Activated naive CD8-positive, alpha-beta T cell treated with anti-CD3 and anti-CD28 coated beads, Interleukin-2, amount 50 U/mL, for 24 hours (primary cell): ENCODE data around the gene TRABD2B.

ENCODE experiments used
- ATAC-seq: fragments of 150-1000 bp; cut with Tn5 transposase; one replicate; pipeline ENCODE4 v1.10.0; 2021
- DNase-seq: peaks from one replicate; pipeline ENCODE4 v3.0.0; 2021
- H3K27ac Mint-ChIP-seq: one replicate; pipeline ENCODE4 v1.8.0; 2021; ENCODE audit warnings: mild to moderate bottlenecking, mixed read lengths
- H3K27me3 Mint-ChIP-seq: one replicate; pipeline ENCODE4 v1.8.0; 2021; ENCODE audit warnings: mixed read lengths
- H3K36me3 Mint-ChIP-seq: one replicate; pipeline ENCODE4 v1.8.0; 2021; ENCODE audit warnings: low read depth, mixed read lengths
- H3K4me1 Mint-ChIP-seq: one replicate; pipeline ENCODE4 v1.8.0; 2021; ENCODE audit warnings: mixed read lengths
- H3K4me3 Mint-ChIP-seq: one replicate; pipeline ENCODE4 v1.8.0; 2021; ENCODE audit warnings: mild to moderate bottlenecking, moderate library complexity, mixed read lengths
- H3K9me3 Mint-ChIP-seq: one replicate; pipeline ENCODE4 v1.8.0; 2021; ENCODE audit warnings: mixed read lengths

The TRABD2B gene

DNA sequence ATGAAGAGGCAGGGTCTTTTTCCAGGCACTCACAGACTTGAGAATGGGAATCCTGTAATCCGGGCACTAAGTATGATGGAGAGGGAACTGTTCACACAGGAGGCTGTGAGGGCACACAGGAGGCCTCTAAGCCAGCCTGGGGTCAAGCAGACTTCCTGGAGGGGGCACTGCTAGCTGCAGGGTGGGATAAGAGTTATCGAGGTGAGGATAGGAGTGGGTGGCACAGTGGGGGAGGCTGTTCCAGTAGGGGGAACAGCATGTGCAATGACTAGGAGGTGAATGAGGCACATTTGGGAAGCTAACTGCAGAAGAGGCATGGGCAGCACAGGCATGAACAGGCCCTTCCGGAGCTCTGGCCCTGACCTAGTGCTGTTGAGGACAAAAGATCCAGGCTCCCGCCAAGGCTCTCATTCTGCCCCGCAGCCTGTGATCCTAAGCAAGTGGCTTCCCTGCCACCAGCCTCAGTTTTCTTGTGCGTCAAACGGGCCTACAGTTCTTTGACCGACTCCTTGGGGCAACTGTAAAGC, 216.7 kb downstream of the TRABD2B start:
- ATAC-seq = no peak
- no peaks in the 10 kb centered on the region for H3K4me1 Mint-ChIP-seq
- H3K4me3 Mint-ChIP-seq = no peak overlapping the region
- no peaks in the 10 kb centered on the region for H3K9me3 Mint-ChIP-seq
- no peak overlapping the region for H3K27ac Mint-ChIP-seq
- no peaks in the 10 kb centered on the region for H3K27me3 Mint-ChIP-seq
- no peak for DNase-seq
- H3K36me3 Mint-ChIP-seq = no peaks in the 10 kb centered on the region

DNA sequence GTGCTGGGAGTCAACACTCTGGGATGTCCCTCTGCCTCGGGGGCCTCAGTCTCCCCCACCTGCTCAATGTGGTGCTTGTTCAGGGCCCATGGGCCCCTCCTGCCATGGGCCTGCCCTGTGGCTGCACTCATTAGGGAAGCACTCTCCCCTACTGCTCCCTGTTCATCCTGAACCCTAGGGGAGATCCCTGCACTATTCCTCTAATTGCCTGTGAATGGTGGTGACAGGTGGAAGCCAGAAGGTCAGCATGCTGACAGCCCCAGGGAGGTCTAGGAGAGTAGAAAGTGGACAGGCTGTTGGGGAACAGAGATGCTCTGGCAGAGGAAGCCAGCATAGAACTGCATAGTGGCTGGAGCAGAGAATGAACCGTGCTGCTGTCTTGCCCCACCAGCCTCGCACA, 217.6 kb downstream of the TRABD2B start:
- DNase-seq = no peak
- Mint-ChIP-seq H3K9me3 (no peaks in the 10 kb centered on the region), H3K27ac (no peak overlapping the region), H3K36me3 (no peaks in the 10 kb centered on the region), H3K27me3 (no peaks in the 10 kb centered on the region), H3K4me3 (no peak overlapping the region), H3K4me1 (no peaks in the 10 kb centered on the region)
- ATAC-seq = no peak

DNA sequence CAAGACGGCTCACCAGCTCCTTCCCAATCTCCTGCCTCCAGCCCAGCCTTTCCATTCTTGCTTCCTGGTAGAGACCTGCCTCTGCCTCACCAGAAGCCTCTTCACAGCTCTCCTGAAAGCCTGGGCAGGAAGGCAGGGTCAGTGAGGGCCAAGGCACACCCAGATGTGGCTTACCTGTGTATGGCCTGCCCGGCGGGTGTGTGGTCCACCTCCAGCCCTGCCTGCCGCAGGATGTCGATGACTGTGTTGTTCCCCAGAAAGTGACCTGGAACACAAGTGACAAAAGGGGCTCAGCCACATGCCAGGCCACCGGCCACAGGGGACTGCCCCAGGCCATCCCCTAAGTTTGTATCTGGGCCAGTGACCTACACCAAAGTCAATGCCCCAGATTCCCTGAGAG, 218.9 kb downstream of the TRABD2B start:
- Mint-ChIP-seq H3K27me3 (no peaks in the 10 kb centered on the region), H3K4me3 (no peak overlapping the region), H3K4me1 (no peaks in the 10 kb centered on the region), H3K36me3 (no peaks in the 10 kb centered on the region), H3K9me3 (no peaks in the 10 kb centered on the region), H3K27ac (no peak overlapping the region)
- ATAC-seq (no peak), DNase-seq (no peak)

DNA sequence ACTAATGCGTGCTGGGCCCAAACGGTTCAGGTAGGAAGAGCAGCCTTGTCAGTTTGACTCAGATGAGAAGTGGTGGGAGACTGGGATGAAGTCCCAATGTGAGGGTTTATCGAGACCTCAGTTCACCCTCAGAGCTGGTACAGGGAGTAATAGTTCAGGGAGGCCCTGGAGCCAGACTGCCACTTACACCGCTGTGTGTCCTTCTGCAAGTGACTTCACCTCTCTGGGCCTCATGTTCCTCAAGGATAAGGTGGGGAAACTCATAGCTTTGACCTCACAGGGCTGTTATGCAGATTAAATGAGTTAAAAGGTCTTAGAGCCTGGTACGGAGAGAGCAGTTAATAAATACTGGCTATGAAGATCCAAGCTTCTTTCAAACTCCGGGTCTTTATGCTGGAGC, 219.9 kb downstream of the TRABD2B start:
- H3K4me3 Mint-ChIP-seq = no peak overlapping the region
- no peaks in the 10 kb centered on the region for H3K36me3 Mint-ChIP-seq
- DNase-seq (no peak), ATAC-seq (no peak)
- no peaks in the 10 kb centered on the region for H3K4me1 Mint-ChIP-seq
- H3K9me3 Mint-ChIP-seq = no peaks in the 10 kb centered on the region
- no peaks in the 10 kb centered on the region for H3K27me3 Mint-ChIP-seq
- no peak overlapping the region for H3K27ac Mint-ChIP-seq

DNA sequence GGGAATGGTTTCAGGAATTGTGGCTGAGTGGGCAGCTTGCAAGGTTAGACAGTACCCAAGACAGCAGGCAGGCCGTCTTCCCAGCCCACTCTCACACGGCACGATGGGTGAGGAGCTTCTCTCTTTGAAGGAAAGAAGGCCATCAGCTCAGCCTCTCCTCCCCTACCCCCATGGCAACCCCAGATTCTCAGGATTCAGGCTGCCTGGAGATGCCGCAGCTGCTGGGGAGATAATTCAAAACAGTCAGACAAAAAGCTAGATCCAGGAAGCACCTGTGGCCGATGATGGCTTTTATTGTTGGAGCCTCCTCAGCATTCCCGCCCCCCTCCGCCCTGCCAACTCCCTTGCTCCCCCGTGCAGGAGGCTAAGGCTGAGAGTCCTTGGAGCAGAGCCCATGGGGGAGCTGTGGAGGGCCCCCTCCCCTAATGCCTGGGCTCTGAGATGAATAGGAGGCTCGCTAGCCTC, 220.5 kb downstream of the TRABD2B start:
- no peaks in the 10 kb centered on the region for H3K9me3 Mint-ChIP-seq
- H3K4me1 Mint-ChIP-seq = no peaks in the 10 kb centered on the region
- no peak overlapping the region for H3K27ac Mint-ChIP-seq
- no peak overlapping the region for H3K4me3 Mint-ChIP-seq
- no peaks in the 10 kb centered on the region for H3K27me3 Mint-ChIP-seq
- DNase-seq (no peak), ATAC-seq (no peak)
- H3K36me3 Mint-ChIP-seq = no peaks in the 10 kb centered on the region

DNA sequence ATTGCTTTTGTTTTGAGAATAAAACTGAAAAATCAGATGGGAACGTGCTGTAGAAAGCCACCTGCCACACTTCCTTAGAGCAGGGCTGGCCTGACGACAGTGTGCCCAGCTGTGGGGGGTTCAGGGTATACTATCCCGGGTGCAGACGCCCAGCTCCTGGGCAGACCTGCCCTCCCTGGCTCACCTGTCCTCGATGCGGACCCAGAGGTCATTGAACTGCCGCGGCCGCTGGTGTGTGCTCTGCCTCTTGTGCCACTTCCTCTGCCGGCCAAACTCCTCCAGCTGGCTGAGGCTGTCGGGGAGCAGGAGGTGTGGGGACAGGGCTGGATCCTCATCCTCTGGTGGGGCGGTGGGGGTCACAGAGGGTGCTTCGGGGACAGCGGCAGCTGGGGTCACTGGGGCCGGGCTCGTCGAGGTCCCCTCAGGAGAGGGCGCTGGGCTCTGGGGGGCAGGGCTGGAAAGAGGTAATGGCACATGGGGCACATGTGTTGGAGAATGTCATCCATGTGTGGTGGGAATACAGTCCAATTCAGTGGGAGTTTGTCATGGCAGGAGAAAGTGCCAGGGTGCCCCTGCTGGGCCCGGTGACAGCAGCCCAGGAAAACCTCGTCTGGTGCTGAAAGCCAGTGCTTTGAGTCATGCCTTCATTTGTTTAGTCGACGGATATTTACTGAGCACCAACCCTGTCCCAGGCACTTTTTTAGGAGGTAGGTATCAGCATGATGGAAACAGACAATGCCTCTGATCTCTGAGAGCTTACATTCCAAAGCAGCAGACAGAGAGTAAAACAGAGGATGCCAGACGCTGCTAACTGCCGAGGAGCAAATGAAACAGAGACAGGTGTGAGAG, 222.0 kb downstream of the TRABD2B start:
- no peak for ATAC-seq
- Mint-ChIP-seq H3K4me1 (no peaks in the 10 kb centered on the region), H3K4me3 (no peak overlapping the region), H3K36me3 (no peaks in the 10 kb centered on the region), H3K9me3 (no peaks in the 10 kb centered on the region), H3K27me3 (no peaks in the 10 kb centered on the region), H3K27ac (no peak overlapping the region)
- DNase-seq = no peak

DNA sequence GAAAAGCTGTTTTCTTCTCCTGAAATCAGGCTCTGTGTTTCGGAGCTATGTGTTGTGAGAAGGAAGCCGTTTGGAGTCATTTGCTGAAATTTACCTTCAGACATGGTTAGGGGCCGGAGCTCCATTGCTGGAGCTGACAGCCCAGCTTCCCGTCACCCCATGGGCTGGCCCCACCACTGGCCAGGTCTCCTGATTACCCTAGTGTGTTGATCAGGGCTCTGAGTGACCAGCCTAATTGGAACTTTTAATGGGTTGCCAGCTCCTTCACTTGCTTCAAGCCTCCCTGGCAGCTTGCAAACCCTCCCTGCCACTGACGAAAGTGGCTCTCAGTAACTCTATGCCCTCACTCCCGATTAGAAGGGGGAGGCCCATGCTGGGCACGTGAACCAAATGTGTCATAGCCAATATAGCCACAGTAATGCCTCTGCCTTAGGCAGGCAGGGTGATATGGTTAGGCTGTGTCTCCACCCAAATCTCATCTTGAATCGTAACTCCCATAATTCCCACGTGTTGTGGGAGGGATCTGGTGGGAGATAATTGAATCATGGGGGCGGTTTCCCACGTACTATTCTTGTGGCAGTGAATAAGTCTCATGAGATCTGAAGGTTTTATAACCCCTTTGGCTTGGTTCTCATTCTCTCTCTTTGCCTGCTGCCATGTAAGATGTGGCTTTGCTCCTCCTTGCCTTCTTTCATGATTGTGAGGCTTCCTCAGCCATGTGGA, 224.1 kb downstream of the TRABD2B start:
- Mint-ChIP-seq H3K36me3 (no peaks in the 10 kb centered on the region), H3K4me3 (no peak overlapping the region), H3K4me1 (no peaks in the 10 kb centered on the region), H3K27ac (no peak overlapping the region), H3K27me3 (no peaks in the 10 kb centered on the region), H3K9me3 (no peaks in the 10 kb centered on the region)
- DNase-seq = no peak
- ATAC-seq = no peak

DNA sequence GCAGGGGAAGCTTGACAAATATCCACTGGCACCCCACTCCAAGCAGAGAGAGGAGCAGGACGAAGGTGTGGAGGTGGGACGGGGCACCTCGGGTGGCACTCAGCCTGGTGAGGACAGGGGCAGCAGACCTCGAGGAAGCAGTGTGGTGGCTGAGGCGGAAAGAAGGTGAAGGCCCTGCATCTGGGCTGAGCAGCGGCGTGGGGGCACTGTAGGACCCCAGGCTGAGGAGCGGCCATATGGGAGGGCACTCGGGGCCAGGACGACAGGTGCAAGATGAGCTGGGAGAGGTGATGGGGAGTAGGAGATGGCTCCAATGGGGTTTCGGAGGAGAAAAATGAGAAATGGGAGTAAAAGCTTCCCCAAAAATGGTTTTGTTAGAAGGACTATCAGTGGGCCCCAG, 224.9 kb downstream of the TRABD2B start:
- no peak for ATAC-seq
- H3K27ac Mint-ChIP-seq = no peak overlapping the region
- H3K9me3 Mint-ChIP-seq = no peaks in the 10 kb centered on the region
- no peaks in the 10 kb centered on the region for H3K27me3 Mint-ChIP-seq
- no peak for DNase-seq
- no peaks in the 10 kb centered on the region for H3K4me1 Mint-ChIP-seq
- no peaks in the 10 kb centered on the region for H3K36me3 Mint-ChIP-seq
- H3K4me3 Mint-ChIP-seq = no peak overlapping the region

DNA sequence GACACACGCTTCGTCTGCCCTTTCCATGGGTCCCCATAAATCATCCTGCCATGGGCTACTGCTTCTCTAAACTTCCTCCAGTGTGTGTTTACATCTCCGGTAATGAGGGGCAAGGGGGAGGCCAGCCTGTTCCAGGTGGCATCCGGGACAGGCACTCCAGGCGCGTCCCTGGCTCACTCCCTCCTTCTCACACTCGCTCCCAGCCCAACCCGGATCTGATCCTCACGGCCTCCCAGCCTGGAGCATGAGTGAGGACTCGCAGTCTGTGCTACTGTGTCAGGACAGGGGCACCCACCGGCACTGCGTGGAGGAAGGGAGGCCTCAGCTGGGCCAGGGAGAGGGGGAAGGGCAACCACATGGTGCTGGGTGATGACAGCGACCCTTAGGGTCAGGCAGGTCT, 225.4 kb downstream of the TRABD2B start:
- Mint-ChIP-seq H3K36me3 (no peaks in the 10 kb centered on the region), H3K4me1 (no peaks in the 10 kb centered on the region), H3K27ac (no peak overlapping the region), H3K27me3 (no peaks in the 10 kb centered on the region), H3K9me3 (no peaks in the 10 kb centered on the region), H3K4me3 (no peak overlapping the region)
- ATAC-seq = no peak
- DNase-seq = no peak

DNA sequence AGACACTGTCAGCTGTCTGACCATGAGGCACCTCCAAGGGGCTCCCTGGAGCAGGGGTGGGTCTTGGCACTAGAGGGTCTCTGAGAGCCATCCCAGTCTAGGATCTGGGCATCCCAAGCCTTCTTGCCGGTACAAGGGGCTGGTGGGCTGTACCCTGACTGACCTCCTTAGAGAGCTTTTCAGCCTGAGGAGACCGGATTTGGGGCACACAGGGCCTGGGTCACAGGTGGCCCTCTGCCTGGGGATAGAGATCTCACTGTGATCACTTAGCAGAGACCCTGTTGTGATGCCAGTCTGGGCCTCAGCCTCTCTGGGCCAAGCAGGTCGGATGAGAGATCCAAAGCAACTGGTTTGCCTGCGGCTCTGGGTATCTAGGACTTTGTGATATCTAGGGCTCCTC, 227.2 kb downstream of the TRABD2B start:
- H3K4me3 Mint-ChIP-seq = no peak overlapping the region
- H3K9me3 Mint-ChIP-seq = no peaks in the 10 kb centered on the region

DNA sequence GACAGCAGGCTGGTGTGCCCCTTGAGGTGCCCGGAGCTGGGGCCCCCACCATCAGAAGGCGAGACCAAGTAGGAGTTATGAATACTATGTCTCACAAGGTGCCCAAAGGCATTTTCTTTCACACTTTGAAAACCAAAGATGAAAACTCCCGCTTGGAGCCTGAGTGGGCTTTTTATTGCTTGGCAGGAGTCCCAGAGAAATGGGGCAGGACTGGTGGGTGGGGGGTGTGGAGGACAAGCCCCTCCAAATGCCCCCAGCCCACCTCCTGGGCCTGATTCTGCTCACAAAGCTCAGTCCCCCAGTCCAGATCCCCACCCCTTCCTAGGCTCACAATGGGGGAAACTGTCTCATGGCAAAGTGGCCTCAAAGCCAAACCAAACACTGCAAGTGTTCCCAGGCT, 227.9 kb downstream of the TRABD2B start:
- DNase-seq (no peak), ATAC-seq (no peak)
- Mint-ChIP-seq H3K27me3 (no peaks in the 10 kb centered on the region), H3K9me3 (no peaks in the 10 kb centered on the region), H3K36me3 (no peaks in the 10 kb centered on the region), H3K4me1 (no peaks in the 10 kb centered on the region), H3K27ac (no peak overlapping the region), H3K4me3 (no peak overlapping the region)

More for the DNA sequence above, 227.2 kb downstream of the TRABD2B start:
- Mint-ChIP-seq H3K27me3 (no peaks in the 10 kb centered on the region), H3K4me1 (no peaks in the 10 kb centered on the region), H3K36me3 (no peaks in the 10 kb centered on the region), H3K27ac (no peak overlapping the region)
- DNase-seq = no peak
- ATAC-seq = no peak

DNA sequence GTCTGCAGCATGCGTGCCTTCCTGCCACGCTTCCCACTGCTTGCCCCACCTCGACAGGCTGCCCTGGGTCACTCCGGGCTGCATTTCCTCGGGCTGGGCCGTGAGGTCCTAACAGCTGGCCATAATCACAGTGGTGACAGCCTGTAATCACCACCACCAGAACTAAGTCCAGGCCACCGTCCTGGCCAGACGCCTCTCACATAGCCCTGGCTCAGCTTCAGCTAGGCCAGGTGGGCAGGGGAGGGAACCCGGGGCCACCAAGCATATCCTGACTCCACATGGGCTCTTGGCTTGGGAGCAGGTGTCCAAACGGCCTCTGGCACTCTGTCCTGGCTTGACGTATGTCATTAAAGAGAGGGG, 229.5 kb downstream of the TRABD2B start:
- Mint-ChIP-seq H3K27me3 (no peaks in the 10 kb centered on the region), H3K4me3 (no peak overlapping the region), H3K36me3 (no peaks in the 10 kb centered on the region), H3K9me3 (no peaks in the 10 kb centered on the region), H3K4me1 (no peaks in the 10 kb centered on the region), H3K27ac (no peak overlapping the region)
- no peak for DNase-seq
- ATAC-seq = no peak

DNA sequence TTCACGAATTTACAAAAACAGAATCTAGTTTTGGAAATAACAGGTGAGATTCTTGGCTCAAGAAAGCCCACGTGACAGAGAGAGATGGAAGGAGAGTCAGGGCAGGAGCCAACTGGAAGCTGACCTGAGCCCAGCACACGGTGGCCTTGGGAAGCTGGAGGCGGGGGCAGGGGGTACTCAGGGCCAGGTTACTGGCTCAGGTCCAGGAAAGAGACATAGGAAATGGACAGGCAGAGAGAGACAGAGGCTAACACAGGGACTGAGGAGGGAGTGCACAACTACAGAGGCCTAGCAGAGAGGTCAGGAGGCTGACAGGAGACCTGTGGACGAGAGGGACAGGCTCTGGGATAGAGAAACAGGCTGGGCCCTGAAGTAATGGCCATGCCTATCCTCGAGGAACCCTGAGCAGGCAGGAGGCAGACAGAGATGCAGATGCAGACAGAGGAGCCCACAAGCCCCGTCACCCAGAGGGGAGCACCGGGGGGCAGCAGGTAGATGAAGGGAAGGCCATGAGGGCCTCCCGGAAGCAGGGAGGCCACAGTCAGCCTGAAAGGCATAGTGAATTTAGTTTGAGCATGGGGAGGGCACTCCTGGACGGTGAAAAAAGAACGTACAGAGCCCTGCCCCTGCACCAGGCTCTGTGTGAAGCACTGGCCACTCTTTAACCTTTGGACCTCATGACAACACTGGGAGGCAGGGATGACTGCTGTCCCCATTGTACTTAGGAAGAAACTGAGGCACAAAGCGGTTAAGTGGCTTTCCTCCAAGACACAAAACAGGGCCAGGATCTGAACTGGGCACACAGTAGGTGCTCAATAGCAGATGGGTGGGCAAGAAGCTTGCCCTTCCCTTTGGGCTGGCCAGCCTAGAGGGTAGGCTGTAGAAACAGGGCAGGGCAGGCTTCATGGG, 230.1 kb downstream of the TRABD2B start:
- H3K27me3 Mint-ChIP-seq = no peaks in the 10 kb centered on the region
- H3K4me1 Mint-ChIP-seq = no peaks in the 10 kb centered on the region
- no peak overlapping the region for H3K4me3 Mint-ChIP-seq
- DNase-seq (no peak), ATAC-seq (no peak)
- H3K9me3 Mint-ChIP-seq = no peaks in the 10 kb centered on the region
- H3K27ac Mint-ChIP-seq = no peak overlapping the region
- no peaks in the 10 kb centered on the region for H3K36me3 Mint-ChIP-seq

DNA sequence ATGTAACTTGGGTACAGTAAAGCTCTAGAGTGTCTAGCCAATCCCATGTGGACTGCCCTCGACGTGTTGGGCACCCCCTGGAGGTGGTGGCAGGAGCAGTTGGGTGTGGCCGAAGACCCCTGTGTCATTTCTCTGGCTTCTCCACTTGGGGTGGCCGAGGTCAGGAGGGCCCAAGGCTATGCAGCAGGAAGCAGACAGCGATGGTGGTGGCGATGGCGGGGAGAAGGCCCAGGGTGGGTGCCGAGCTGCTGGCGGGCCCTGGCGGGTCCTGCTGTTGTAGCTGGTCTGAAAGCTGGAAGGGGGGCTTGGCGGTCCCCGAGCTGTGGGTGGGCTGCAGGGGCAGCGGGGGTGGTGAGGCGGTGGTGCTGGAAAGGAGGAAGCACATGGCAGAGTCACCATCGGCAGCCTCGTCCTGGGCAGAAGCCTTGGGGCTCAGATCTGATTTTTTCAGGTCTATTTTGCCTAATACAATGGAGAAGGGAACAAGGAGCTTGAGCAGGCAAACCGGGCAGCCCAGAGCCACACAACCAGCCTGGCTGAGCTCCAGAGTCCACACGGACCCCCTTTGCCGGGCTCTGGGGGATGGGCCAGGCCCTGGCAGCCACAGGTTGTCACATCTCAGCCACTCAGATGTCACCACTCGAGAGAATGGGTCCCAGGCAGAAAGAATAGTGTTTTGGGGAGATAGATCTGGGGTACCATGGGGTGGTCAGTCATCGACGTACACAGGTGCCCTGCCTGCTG, 231.3 kb downstream of the TRABD2B start:
- ATAC-seq = no peak
- Mint-ChIP-seq H3K4me1 (no peaks in the 10 kb centered on the region), H3K27me3 (peaks cover 4% of the 10 kb centered on the region), H3K4me3 (no peak overlapping the region), H3K9me3 (no peaks in the 10 kb centered on the region), H3K36me3 (no peaks in the 10 kb centered on the region), H3K27ac (no peak overlapping the region)
- no peak for DNase-seq
